Measurements from ENCODE around the gene HCN2.
"Not testable (repeated sequence)": the region's sequence is repeated elsewhere in the genome, so short reads cannot be mapped to it uniquely, and the experiment has no call there.

GRCh38 chr19:585146-585545 is 4.5 kb upstream of the HCN2 start:
- not testable (repeated sequence) for TF ChIP-seq USF2 (IDR thresholded peaks at IDR 0.05; ENCODE audit: borderline replicate concordance, low read depth, low read length); PBX3 (IDR thresholded peaks at IDR 0.05); CTCF (IDR thresholded peaks at IDR 0.05); ZBTB33 (IDR thresholded peaks at IDR 0.05; ENCODE audit: borderline replicate concordance, low read depth); FOXM1 (IDR thresholded peaks at IDR 0.05; ENCODE audit: low read depth); EZH2phosphoT487 (IDR thresholded peaks at IDR 0.05; ENCODE audit: borderline replicate concordance, low read depth); EP300 (IDR thresholded peaks at IDR 0.05; ENCODE audit: borderline replicate concordance in 1 of 2, low read depth in 1 of 2, low read length in 1 of 2); NFIC (IDR thresholded peaks at IDR 0.05; ENCODE audit: borderline replicate concordance); POLR2AphosphoS5 (IDR thresholded peaks at IDR 0.05; ENCODE audit: low read depth, low read length); GABPA (IDR thresholded peaks at IDR 0.05; ENCODE audit: low read depth); RXRA (IDR thresholded peaks at IDR 0.05; ENCODE audit: borderline replicate concordance, low read depth)
